Keratinocyte (primary cell): ENCODE data around the gene SETD6. TPM values are rescaled to one million over a fixed set of nuclear protein-coding genes. Genes with fewer than 3 reads are reported as not detected.

Source experiments
- DNase-seq: peaks from one replicate; pipeline ENCODE4 v3.0.0-alpha.2; 2011; ENCODE audit warnings: low read depth, missing footprints, low spot score
- FAIRE-seq: peaks from 2 replicates; lab custom pipeline; 2011; peaks lifted over from hg19 to GRCh38; lab: Jason Lieb, UNC
- H2AFZ ChIP-seq: 2 replicates; pipeline ENCODE4 v1.6.0; 2012; ENCODE audit warnings: low read length, control low read depth, inconsistent platforms; ENCODE audit not compliant: control insufficient read depth
- H3K27ac ChIP-seq: 2 replicates; pipeline ENCODE4 v1.5.1; 2011; ENCODE audit warnings: low read length; ENCODE audit not compliant: control insufficient read depth, insufficient read depth
- H3K27me3 ChIP-seq: 3 replicates; pipeline ENCODE4 v1.6.0; 2011; ENCODE audit warnings: low read length; ENCODE audit not compliant: control insufficient read depth, insufficient read depth; ENCODE audit errors: extremely low read depth
- H3K36me3 ChIP-seq, 2 experiments: 2 replicates in 1 of 2; 3 replicates in 1 of 2; pipeline ENCODE4 v1.5.1; 2011; ENCODE audit warnings: low read length in 2 of 2, mild to moderate bottlenecking in 1 of 2; ENCODE audit not compliant: control insufficient read depth in 2 of 2, insufficient read depth in 2 of 2; ENCODE audit errors: extremely low read depth in 1 of 2
- H3K4me1 ChIP-seq: 3 replicates; pipeline ENCODE4 v1.5.1; 2011; ENCODE audit warnings: low read length; ENCODE audit not compliant: control insufficient read depth, insufficient read depth; ENCODE audit errors: extremely low read depth
- H3K4me2 ChIP-seq: 3 replicates; pipeline ENCODE4 v1.6.0; 2011; ENCODE audit warnings: low read depth, low read length; ENCODE audit not compliant: control insufficient read depth, insufficient read depth; ENCODE audit errors: extremely low read depth
- H3K4me3 ChIP-seq, 3 experiments: fragments of 200-600 bp in 1 of 3; sonication (generic) in 1 of 3; 2 replicates in 2 of 3; 3 replicates in 1 of 3; pipeline ENCODE4 v1.5.1; 2011 to 2016; ENCODE audit warnings: low read length in 3 of 3, mild to moderate bottlenecking in 3 of 3, control low read depth in 2 of 3, inconsistent platforms in 1 of 3, low read depth in 1 of 3, mixed read lengths in 1 of 3, mixed run types in 1 of 3, moderate library complexity in 1 of 3; ENCODE audit not compliant: control insufficient read depth in 2 of 3, insufficient read depth in 2 of 3; ENCODE audit errors: extremely low read depth in 1 of 3
- H3K79me2 ChIP-seq: 2 replicates; pipeline ENCODE4 v1.6.0; 2012; ENCODE audit warnings: low read length; ENCODE audit not compliant: control insufficient read depth, insufficient read depth
- H3K9ac ChIP-seq: 3 replicates; pipeline ENCODE4 v1.6.0; 2011; ENCODE audit warnings: low read length; ENCODE audit not compliant: control insufficient read depth, insufficient read depth; ENCODE audit errors: extremely low read depth
- H3K9me1 ChIP-seq: 3 replicates; pipeline ENCODE4 v1.6.0; 2011; ENCODE audit warnings: low read length; ENCODE audit not compliant: control insufficient read depth, insufficient read depth; ENCODE audit errors: extremely low read depth
- H3K9me3 ChIP-seq: 2 replicates; pipeline ENCODE4 v1.5.1; 2012; ENCODE audit warnings: low read depth, low read length; ENCODE audit not compliant: control insufficient read depth
- H4K20me1 ChIP-seq: 3 replicates; pipeline ENCODE4 v1.6.0; 2011; ENCODE audit warnings: low read length; ENCODE audit not compliant: control insufficient read depth, insufficient read depth; ENCODE audit errors: extremely low read depth
- CTCF ChIP-seq, 3 experiments: IDR thresholded peaks in 1 of 3; conservative IDR thresholded peaks in 1 of 3; optimal IDR thresholded peaks in 1 of 3; 2 replicates in 2 of 3; 3 replicates in 1 of 3; pipeline versions ENCODE3 to v1.5.1; 2011; ENCODE audit warnings: low read length in 3 of 3, mild to moderate bottlenecking in 3 of 3, moderate library complexity in 2 of 3, control low read depth in 1 of 3, inconsistent platforms in 1 of 3; ENCODE audit not compliant: insufficient read depth in 2 of 3; ENCODE audit errors: extremely low read depth in 1 of 3
- EZH2 ChIP-seq: IDR thresholded peaks from one replicate; pipeline ENCODE4 v1.6.1; 2012; ENCODE audit warnings: inconsistent platforms, mild to moderate bottlenecking, low read length, moderate library complexity
- dilution Hi-C: fragments of 300-500 bp; cut with MboI; formaldehyde crosslinking; loops from one replicate; pipeline ENCODE4 v1.7.0; 2020; ENCODE audit warnings: low sequenced_read_pairs; ENCODE audit not compliant: extremely low pct_ligation_motif_present
- polyA plus RNA-seq, 5 experiments: library from polyadenylated mRNA; depleted of rRNA in 3 of 5; stranded (reverse) in 3 of 5; stranded (forward) in 1 of 5; unstranded in 1 of 5; fragments of >200 nt; gene quantifications; 1 replicate in 1 of 5; 2 replicates in 3 of 5; 3 replicates in 1 of 5; pipeline versions ENCODE4 v1.2.1 to v1.2.3, GENCODE V29; 2011 to 2012; ENCODE audit warnings: missing spikeins in 2 of 5, low read depth in 1 of 5, low replicate concordance in 1 of 5

SETD6 gene
- polyA plus RNA-seq, 1 donor (not counting 4 experiments of a cell fraction or from before 2014, with no cell fraction given) = 13.5 TPM

GRCh38 chr16:58518083-58518979, 3.0 kb downstream of the SETD6 start:
- no peak for TF ChIP-seq EZH2
- no peak for TF ChIP-seq CTCF (optimal IDR thresholded peaks at IDR 0.05 in 1 of 3, IDR thresholded peaks at IDR 0.05 in 1 of 3, conservative IDR thresholded peaks at IDR 0.05 in 1 of 3; ENCODE audit: extremely low read depth in 1 of 3, insufficient read depth in 2 of 3, low read length in 3 of 3)
- H2AFZ ChIP-seq = no peak overlapping the region
- peaks cover 17 to 33% of the 10 kb centered on the region in 2 experiments for H3K36me3 ChIP-seq
- peaks cover 14% of the 10 kb centered on the region for H3K4me1 ChIP-seq
- dilution Hi-C loops = no loop called here
- H4K20me1 ChIP-seq = peaks cover 11% of the 10 kb centered on the region
- H3K9ac ChIP-seq = no peak overlapping the region
- no peaks in the 10 kb centered on the region for H3K79me2 ChIP-seq
- no peak overlapping the region for H3K4me2 ChIP-seq
- no peaks in the 10 kb centered on the region for H3K9me1 ChIP-seq
- no peaks in the 10 kb centered on the region for H3K27me3 ChIP-seq
- FAIRE-seq (no peak), DNase-seq (no peak)
- no peak overlapping the region for H3K27ac ChIP-seq
- H3K4me3 ChIP-seq = no peak overlapping the region
- H3K9me3 ChIP-seq = no peaks in the 10 kb centered on the region

DNA sequence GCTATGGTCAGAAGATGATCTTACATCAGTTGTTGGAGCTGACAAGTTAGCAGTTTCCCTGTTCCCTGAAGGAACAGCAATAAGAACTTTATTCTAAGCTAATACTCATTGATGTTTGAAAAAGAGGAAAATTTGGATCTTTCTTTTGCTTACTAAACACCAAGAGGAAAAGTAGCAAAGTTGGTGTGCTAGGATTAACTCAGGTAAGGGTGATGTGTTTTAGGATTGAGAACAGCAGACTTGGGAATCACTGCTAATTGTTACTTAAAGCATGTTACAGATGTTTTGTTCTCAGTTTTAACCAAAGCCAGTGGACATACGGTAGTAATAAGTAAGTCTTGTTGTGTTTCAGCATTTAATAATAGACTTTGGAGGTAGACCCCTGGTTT, 3.7 kb downstream of the SETD6 start:
- Histone ChIP-seq H2AFZ (no peak overlapping the region), H3K9me1 (no peaks in the 10 kb centered on the region), H3K79me2 (no peaks in the 10 kb centered on the region), H3K36me3 (peaks cover 20 to 38% of the 10 kb centered on the region in 2 experiments), H4K20me1 (peaks cover 11% of the 10 kb centered on the region), H3K4me2 (no peak overlapping the region), H3K27ac (no peak overlapping the region), H3K9me3 (no peaks in the 10 kb centered on the region), H3K4me3 (no peak overlapping the region), H3K9ac (no peak overlapping the region), H3K27me3 (no peaks in the 10 kb centered on the region), H3K4me1 (peaks cover 14% of the 10 kb centered on the region)
- DNase-seq (no peak), FAIRE-seq (no peak)
- dilution Hi-C loops = no loop called here
- TF ChIP-seq CTCF (optimal IDR thresholded peaks at IDR 0.05 in 1 of 3, IDR thresholded peaks at IDR 0.05 in 1 of 3, conservative IDR thresholded peaks at IDR 0.05 in 1 of 3; ENCODE audit: extremely low read depth in 1 of 3, insufficient read depth in 2 of 3, low read length in 3 of 3) (no peak), EZH2 (no peak)
